Endothelial cell (in vitro differentiated cells): ENCODE data around the gene E2F2. TPM values are rescaled to one million over a fixed set of nuclear protein-coding genes. Genes with fewer than 3 reads are reported as not detected.

ENCODE experiments used
- DNase-seq: peaks from one replicate; pipeline ENCODE4 v3.0.0; 2021; ENCODE audit warnings: low spot score
- H3K27ac Mint-ChIP-seq: one replicate; pipeline ENCODE4 v1.8.0; 2021; ENCODE audit warnings: mixed read lengths, inconsistent platforms; ENCODE audit not compliant: unreplicated experiment
- H3K27me3 Mint-ChIP-seq: one replicate; pipeline ENCODE4 v1.8.0; 2021; ENCODE audit warnings: mild to moderate bottlenecking, moderate library complexity, mixed read lengths, inconsistent platforms; ENCODE audit not compliant: unreplicated experiment
- H3K36me3 Mint-ChIP-seq: one replicate; pipeline ENCODE4 v1.8.0; 2021; ENCODE audit warnings: mild to moderate bottlenecking, low read depth, mixed read lengths, inconsistent platforms; ENCODE audit not compliant: unreplicated experiment
- H3K4me1 Mint-ChIP-seq: one replicate; pipeline ENCODE4 v1.8.0; 2021; ENCODE audit warnings: mild to moderate bottlenecking, mixed read lengths, inconsistent platforms; ENCODE audit not compliant: unreplicated experiment
- H3K4me3 Mint-ChIP-seq: one replicate; pipeline ENCODE4 v1.8.0; 2021; ENCODE audit warnings: mild to moderate bottlenecking, mixed read lengths, inconsistent platforms; ENCODE audit not compliant: unreplicated experiment
- H3K9me3 Mint-ChIP-seq: one replicate; pipeline ENCODE4 v1.8.0; 2021; ENCODE audit warnings: mixed read lengths, inconsistent platforms; ENCODE audit not compliant: unreplicated experiment
- total RNA-seq: library from RNA; stranded (reverse); fragmentation: NEBNext Ultra II Directional; extraction: Animal tissue kit (Norgen Biotek cat#: 25700); gene quantifications from one replicate; pipeline ENCODE4 v1.2.1, GENCODE V29; 2021; ENCODE audit not compliant: unreplicated experiment
- TF ChIP-seq, protein P1 (sequence below): fragments of 200-600 bp; sonication (generic); IDR thresholded peaks from one replicate; pipeline ENCODE4 v1.5.0; 2021; ENCODE audit warnings: antibody characterized with exemption; ENCODE audit not compliant: unreplicated experiment

Gene E2F2
- total RNA-seq, 1 donor from 2014 or later = 0.69 TPM

DNA sequence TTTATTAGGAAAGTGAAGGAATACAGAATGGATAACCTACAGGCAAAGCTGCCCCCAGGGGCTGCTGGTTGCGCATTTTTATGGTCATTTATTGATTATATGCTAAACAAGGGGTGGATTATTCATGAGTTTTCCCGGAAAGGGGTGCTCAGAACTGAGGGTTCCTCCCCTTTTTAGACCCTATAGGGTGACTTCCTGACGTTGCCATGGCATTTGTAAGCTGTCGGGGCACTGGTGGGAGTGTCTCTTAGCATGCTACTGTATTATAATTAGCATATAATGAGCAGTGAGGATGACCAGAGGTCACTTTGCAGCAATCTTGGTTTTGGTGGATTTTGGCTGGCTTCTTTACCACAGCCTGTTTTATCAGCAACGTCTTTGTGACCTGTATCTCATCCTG lies 41.2 kb downstream of the E2F2 start:
- H3K9me3 Mint-ChIP-seq = no peaks in the 10 kb centered on the region
- no peak for DNase-seq

DNA sequence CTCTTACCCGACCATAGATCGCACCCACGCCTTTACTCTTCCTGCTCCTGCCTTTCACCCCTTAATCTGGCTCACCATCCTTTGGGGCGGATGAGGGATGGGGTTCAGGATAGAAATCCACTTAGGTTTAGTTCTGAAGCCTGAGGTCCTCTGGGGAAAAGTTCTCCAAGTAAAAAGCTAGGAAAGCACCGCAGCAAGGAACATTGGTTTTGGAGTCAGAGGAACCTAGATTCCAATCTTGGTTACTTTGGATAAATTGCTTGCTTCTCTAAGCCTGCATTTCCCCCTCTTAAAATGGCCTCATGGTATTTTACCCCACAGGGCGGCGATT lies 46.1 kb downstream of the E2F2 start:
- Mint-ChIP-seq H3K4me1 (peaks cover 12% of the 10 kb centered on the region), H3K27ac (peak overlapping the region; percentile 86), H3K36me3 (no peaks in the 10 kb centered on the region), H3K4me3 (peak overlapping the region; percentile 89), H3K27me3 (peaks cover 5% of the 10 kb centered on the region), H3K9me3 (no peaks in the 10 kb centered on the region)
- DNase-seq = no peak
- TF ChIP-seq, protein P1, sequence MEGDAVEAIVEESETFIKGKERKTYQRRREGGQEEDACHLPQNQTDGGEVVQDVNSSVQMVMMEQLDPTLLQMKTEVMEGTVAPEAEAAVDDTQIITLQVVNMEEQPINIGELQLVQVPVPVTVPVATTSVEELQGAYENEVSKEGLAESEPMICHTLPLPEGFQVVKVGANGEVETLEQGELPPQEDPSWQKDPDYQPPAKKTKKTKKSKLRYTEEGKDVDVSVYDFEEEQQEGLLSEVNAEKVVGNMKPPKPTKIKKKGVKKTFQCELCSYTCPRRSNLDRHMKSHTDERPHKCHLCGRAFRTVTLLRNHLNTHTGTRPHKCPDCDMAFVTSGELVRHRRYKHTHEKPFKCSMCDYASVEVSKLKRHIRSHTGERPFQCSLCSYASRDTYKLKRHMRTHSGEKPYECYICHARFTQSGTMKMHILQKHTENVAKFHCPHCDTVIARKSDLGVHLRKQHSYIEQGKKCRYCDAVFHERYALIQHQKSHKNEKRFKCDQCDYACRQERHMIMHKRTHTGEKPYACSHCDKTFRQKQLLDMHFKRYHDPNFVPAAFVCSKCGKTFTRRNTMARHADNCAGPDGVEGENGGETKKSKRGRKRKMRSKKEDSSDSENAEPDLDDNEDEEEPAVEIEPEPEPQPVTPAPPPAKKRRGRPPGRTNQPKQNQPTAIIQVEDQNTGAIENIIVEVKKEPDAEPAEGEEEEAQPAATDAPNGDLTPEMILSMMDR = no peak

More for the DNA sequence above, 41.2 kb downstream of the E2F2 start:
- peaks cover 1% of the 10 kb centered on the region for H3K4me1 Mint-ChIP-seq
- H3K36me3 Mint-ChIP-seq = no peaks in the 10 kb centered on the region
- H3K27me3 Mint-ChIP-seq = peaks cover 8% of the 10 kb centered on the region
- no peak overlapping the region for H3K4me3 Mint-ChIP-seq
- TF ChIP-seq, protein P1 = no peak
- H3K27ac Mint-ChIP-seq = no peak overlapping the region

DNA sequence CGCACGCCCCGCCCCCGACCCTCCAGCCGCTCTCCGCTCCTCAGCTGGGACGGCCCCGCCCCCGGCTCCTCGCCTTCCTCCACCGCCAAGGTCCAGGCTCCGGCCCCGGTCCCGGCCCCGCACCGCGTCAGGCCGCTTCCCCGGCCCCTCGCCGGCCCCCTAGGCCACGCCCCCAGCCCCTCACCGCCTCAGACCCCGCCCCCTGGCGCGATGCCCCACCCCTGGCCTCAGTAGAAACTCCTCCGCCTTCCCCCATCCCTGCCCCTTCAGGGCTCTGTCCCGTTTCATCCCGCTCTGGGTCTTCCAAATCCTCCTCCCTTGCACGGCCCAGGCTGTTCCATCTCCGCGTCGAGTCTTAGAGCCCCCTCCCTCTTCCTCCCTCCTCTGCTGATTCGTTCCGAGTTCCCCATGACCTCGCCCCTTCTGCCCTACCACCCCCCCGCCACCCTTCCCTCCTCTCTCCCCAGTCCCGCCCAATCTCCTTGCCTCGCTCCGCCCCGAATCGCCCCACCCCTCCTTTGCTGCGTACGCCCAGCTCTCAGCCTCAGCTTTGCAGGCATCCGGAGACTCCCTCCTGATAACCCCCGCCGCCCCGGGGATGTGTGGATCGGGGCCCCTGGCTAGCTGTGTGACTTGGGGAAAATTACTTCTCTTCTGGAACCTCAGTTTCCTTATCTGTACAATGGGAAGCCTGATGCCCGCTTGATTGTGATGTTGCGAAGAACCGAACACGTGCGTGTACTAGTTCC lies 46.6 kb downstream of the E2F2 start:
- TF ChIP-seq, protein P1 = no peak
- peaks cover 12% of the 10 kb centered on the region for H3K4me1 Mint-ChIP-seq
- no peaks in the 10 kb centered on the region for H3K9me3 Mint-ChIP-seq
- H3K27me3 Mint-ChIP-seq = peaks cover 5% of the 10 kb centered on the region
- H3K36me3 Mint-ChIP-seq = no peaks in the 10 kb centered on the region
- H3K27ac Mint-ChIP-seq = peak overlapping the region; percentile 86
- peak overlapping the region; percentile 89 for H3K4me3 Mint-ChIP-seq
- peak; percentile 96 for DNase-seq

DNA sequence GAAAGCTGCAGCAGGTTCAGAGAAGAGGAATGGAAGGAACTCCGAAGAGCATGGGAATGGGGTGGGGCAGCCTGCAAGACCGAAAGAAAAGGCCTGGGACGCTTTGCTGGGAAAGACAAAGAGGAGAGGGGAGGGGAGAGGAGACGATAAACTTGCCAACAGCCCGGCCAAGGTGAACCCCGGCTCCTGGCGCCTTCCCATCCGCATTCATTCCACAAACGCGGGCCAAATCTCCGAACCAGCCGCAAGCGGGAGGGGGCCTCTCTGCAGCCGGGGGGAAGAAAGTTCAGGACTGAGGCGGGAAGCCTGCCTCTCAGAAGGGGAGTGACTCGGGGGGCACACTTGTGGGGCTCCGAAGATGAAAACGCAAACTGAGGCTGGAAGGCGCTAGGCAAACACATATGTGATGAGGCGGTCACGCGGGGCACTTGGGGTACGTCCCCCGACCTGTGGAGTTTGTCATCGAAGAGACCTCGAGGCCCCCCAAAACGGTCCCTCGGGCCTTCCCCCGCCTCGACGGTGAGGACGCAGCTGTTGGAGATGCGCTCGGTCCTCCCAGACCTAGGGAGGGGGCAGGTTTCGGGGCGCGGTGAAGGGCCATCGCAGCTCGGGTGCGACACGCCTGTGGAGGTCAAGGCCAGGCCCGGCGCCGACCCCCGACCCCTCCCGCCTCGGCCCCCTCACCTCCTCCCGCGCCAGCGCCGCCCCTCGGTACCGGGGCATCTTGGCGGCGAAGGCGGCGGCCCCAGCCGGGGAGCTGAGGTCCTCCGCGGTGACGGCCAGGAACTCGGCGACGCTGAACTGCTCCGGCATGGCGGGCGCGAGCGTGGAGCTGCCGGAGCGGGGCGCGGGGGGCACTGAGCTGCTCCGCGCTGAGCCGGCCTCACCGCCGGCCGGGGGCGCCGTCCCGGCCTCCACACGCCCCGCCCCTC lies 47.4 kb downstream of the E2F2 start, which contains the start of gene ASAP3:
TSS of gene ASAP3 (minus strand) at position 859 of the 932 bp plus-strand sequence. CDS start at position 813, 46 bp downstream.
- H3K36me3 Mint-ChIP-seq = no peaks in the 10 kb centered on the region
- TF ChIP-seq, protein P1 = peak; percentile 7
- H3K4me3 Mint-ChIP-seq = peak within 1 kb of the TSS; percentile 91
- H3K4me1 Mint-ChIP-seq = peaks cover 12% of the 10 kb centered on the region
- H3K9me3 Mint-ChIP-seq = no peaks in the 10 kb centered on the region
- peak within 1 kb of the TSS; percentile 86 for H3K27ac Mint-ChIP-seq
- peak; percentile 38 for DNase-seq
- peaks cover 5% of the 10 kb centered on the region for H3K27me3 Mint-ChIP-seq
